GM19023 (cell line): ENCODE results near the gene CFAP45.

Experiments
- ATAC-seq: cut with Tn5 transposase; IDR thresholded peaks from one replicate; pipeline ENCODE4 v1.9.1; 2021; ENCODE audit warnings: mild to moderate bottlenecking, moderate library complexity; ENCODE audit not compliant: unreplicated experiment

CFAP45 gene

DNA sequence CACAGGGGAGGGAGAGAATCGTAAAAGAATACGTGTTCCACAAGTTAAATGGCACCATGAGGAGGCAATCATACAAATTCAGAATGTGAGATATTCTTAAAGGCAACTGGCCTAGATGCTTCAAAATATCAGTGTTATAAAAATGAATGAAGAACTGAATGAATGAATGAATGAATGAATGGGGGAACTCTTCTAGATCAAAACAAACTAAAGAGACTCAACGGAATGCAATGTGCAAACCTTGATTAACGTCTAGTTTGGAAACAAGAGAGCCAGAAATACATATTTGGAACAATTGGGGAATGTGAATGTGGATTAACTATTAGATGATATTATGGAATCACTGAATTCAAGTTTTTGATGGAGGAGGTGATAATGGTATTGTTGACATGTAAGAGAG, 16.8 kb downstream of the CFAP45 start:
- no peak for ATAC-seq

DNA sequence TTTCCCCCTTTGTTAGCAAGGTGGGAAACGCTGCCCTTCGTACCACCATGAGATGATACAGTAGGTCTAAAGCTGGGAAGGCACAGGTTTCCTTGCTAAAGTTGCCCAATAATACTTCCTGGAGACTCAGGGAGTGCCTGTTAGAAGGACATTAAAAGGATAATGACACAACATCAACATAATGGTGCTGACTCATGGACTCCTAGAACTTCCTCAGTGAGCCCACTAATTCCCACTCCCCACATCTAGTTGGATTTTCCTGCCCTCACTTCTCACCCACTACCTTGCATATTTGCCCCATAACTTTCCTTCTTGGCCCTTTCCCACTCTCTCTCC, 17.5 kb downstream of the CFAP45 start:
- no peak for ATAC-seq

DNA sequence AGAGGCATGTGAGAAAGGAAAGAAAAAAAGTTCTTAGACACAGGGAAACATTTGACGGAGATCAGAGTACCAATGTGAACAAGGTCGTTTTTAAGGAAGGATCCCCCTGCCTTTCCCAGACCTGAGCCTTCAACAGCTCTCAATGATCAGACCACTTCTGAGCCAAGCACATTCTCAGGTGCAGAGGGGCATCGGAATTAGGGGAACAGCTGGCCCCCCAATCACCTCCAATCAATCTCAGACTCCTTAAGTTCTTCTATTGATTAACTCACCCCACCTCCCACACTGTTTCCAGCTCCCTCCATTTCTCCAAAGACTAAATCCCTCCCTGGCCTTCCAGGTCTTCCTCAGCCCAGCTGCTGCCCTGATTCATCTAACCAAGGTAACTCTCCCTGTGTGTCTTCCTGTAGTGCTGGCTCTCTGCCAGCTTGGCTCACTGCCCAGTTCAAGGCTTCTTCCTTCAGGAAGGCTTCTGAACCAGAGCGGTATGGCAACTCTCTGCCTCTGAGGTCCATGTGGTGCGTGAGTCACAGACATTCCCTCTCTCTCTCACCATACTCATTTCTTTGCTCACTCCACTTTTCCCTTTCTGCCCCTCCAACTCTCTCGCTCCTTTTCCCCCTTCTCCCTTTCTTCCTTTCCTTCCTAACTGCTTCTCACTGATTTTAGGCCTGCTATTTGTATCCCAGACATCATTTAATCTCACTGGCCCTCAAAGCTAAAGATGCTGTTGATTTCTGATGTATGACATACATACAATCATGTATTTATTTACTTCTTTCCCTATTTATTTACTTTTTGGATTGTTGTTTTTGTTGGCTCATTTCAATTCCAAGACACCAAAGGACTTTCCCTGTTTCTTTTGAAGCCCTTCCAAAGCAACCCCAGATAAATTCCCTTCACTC, 18.1 kb downstream of the CFAP45 start:
- no peak for ATAC-seq

DNA sequence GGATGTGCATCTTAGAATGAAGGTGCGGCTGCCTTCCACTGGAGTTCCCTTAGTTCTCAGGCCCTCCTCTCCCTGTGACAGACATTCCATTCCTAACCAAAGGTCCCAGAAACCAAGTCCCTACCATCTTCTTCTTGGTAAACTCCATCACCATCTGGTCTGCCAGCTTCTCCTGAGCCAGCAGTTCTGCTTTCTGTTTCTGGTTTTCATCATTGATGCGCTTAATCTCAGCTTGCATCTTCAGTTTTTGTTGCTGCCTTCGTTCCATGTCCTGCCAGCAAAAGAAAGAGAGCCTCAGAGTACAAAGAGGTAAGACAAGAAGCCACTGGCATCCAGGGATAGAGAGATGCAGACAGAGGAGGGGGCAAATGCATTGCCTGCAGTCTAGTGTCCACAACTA, 19.5 kb downstream of the CFAP45 start:
- no peak for ATAC-seq

DNA sequence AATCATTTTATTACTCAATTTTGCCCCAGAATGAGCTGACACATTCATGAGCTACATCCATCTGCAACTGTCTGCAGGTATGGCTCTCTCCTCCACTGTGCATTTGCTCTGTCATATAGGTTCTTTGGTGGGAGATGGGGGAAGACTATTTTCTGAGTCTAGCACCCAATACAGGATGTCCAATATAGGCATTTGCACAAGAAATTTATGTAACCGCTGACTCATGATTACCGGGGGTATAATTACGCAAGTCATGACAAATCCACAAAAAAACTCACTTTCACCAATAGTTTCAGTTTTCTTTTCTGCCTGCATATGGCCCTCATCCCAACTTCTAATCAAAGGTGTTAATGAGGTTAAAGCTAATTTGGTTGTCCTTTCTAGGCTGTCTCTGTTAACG, 20.0 kb downstream of the CFAP45 start:
- ATAC-seq, result no peak

DNA sequence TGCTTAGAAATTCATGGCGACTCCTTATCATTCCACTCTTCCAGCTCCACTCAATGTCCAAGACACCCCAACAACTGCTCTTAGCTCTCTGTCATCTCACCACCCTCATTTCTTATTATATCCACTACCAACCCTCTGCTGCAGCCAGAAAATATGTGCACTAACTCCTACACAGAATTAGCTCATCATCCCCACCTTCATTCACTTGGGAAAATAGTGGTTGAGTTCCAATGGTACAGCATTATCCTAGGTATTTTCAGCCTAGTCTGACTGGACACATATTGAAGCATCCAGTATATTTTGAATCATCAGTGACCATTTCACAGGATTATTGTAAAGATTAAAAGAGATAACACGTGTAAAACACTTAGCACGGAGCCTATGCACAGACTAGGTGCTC, 20.8 kb downstream of the CFAP45 start:
- ATAC-seq, result no peak

DNA sequence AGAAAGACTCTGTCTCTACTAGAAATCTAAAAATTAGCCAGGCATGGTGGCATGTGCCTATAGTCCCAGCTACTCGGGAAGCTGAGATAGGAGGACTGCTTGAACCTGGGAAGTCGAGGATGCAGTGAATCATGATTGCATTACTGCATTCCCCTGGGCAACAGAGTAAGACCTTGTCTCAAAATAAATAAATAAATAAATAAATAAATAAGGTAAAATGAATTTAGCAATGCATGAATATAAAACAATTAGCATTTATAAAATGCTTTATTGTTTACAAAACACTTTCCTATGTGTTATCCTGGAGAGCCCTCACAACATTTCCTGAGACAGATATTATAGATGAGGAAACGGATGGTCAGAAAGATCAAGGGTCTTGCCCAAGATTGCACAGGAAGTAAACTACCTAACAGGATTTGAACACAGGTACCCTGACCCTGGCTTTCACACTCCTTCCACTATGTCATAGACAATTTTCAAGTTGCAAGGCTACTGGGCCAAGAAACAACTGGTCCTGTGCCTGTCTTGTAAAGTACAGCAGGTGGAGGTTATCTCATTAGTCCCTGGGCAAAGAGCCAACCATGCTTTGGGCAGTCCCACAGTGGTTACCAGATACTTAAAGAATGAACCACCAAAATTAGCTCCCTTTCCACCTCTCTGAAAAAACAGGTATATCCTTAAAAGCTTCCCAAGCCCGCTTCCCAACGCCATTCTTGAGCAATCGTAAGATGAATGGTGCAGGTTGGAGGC, 22.1 kb downstream of the CFAP45 start:
- no peak for ATAC-seq

DNA sequence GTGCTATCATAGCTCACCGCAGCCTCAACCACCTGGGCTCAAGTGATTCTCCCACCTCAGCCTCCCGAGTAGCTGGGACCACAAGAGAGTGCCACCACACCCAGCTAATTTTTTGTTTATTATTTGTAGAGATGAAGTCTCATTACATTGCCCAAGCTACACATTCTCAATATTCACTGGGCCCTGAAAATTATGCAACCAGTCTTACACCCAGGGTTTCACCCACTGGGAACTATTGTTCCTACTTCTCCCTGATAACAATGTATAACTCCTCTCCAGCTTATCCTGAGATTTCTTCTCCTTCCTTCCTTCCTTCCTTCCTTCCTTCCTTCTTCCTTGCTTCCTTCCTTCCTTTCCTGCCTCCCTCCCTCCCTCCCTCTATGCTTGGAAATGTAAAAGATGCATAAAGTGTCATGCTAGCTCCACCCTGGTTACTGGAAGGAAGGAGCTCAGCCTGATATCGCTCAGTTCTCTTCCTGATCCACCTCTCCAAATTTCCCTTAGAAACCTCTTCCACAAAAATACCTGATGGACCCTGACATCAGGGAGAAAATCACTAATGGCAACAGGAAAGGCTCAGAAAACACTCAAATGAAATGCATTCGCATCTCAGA, 26.3 kb downstream of the CFAP45 start:
- ATAC-seq, result no peak

DNA sequence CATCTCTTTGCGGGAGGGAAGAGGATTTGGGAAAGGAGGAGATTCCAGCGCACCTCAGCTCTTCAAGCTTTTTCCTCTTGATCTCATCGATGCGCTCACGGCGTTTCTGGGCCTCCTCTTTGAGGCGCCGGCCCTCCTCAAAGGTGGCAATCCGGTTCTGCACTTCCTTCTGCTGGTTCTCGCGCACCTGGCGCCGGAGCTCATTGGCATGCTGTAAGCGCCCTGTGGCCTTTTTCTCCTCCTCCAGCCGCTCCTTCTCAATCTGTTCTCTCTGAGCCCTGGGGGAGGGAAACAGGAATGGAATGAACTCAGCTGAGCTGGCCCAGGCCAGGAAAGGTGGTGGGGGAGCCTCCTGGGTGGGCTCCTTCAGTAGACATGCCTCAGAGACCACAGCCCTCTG, 27.1 kb downstream of the CFAP45 start:
- no peak for ATAC-seq

DNA sequence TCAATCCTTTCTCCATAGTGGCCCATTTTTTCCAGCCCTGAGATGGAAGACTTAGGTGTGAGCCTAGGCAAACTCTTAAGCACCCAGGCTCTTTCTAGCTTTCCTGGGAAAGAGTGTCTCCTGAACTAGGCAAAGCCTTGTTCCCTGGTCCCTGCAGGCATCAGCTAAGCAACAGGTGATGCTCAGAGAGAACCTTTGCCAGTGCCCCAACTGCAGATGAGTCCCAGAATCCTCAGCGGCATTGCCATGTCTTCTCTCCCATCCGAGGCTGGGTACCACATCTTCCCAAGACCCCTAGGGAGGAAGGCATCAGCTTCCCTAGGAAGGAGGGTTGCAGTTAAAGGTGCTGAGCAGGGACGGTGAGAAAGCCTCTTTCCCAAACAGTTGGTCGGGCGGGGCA, 29.3 kb downstream of the CFAP45 start:
- ATAC-seq, result no peak

DNA sequence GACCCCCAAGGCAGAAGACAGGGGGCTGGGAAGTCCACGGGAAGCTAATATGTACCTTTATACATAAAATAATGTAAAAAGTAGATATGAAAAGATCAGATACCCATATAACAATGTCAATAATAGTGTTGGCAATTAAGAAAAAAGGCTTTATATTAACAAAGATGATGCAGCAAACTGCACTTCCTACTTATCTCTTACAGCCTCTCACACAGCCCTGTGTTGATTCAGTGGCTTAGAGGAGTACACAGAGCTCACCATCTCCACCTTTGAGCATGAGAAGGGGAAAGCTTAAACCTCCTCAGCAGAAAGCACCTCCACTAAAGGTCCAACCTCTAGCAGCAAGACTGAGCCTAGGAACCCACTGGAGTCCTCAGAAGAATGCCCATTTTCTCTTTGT, 30.4 kb downstream of the CFAP45 start:
- no peak for ATAC-seq

DNA sequence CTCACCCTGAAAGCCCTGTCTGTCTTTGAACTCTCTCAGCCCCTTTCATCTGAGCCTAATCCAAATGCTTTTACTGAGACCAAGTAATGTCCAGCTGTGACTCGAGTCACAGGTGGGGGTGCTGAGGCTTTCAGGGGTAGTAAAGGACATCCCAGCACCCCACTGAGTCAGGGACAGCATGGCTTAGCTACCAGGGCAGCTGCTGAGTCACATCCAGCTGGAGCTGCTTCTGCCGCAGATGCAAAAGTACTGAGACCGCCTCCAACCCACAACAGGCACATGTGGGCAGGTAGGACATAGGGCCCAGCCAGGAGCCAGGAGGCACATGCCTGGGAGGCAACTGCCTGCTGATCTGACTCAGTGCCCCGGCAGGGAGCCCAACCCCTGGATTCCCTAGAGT, 30.8 kb downstream of the CFAP45 start:
- ATAC-seq, result no peak

DNA sequence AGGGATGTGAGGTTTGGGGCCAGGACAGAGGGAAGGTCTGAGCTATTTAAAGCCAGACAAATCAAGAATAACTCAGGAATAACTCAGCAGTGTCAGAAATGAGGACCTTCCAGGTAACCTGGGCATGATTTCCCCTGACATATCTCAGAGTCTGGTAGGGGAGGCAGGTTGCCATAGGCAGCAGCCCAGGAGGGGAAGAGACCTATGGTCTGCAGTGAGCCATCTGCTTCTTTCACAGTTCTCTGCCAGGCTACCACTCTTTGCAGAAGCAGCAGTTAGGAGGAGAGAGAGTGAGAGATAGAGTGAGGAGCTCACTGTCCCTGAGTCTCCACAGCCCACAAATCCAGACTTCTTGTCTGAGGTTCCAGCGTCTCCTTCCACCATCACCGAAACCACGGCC, 31.2 kb downstream of the CFAP45 start:
- no peak for ATAC-seq

DNA sequence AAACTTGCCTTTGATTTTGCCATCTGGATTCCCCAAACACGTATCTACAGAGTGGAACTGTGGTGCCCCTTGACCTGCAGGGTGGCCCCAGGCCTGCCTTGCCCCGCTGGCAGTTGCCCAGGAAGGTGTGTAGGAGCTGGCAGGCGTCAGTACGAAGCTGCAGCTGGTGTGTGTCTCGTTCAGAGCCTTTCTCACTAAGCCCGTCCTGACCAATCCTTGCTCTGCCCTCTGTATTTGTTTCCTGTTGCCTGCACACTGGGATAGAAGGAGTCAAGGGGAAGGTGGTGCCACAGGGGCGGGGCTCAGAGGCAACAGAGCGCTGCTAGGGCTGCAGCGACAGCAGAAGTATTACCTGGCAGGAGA, 32.3 kb downstream of the CFAP45 start:
- no peak for ATAC-seq

DNA sequence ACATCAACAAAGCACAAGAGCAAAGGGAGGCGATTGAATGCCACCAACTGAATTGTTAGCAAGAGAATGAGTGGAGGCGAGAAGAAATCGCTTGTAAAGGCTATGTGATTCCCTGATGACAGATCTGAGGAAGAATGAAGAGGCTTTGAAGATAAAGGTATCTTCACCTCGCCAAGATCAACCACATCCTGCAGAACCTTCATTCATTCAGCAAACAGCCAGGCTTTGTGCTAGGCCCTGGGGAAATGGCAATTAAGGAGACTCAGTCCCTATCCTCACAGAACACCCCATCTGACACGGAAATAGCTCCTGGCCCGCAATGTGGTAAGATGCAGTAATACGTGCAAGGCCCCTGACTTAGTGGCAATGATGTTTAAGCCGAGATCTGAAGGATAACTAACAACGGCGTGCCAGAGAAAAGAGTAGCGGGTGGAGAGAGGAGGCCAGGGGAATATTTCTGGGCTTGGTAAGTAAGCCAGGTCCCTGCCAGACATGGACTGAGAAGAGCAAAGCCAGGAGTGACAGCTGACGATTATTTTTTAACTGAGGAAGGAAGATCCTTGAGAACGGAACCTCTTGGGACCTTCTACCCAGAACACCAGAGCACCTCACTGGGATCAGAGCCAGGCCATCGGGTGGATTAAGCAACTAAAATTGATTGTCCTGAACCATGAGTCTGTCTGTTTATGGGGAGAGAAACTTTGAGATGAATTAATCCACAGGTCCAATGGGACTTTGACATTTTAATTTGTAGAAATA, 32.9 kb downstream of the CFAP45 start:
- ATAC-seq, result no peak

DNA sequence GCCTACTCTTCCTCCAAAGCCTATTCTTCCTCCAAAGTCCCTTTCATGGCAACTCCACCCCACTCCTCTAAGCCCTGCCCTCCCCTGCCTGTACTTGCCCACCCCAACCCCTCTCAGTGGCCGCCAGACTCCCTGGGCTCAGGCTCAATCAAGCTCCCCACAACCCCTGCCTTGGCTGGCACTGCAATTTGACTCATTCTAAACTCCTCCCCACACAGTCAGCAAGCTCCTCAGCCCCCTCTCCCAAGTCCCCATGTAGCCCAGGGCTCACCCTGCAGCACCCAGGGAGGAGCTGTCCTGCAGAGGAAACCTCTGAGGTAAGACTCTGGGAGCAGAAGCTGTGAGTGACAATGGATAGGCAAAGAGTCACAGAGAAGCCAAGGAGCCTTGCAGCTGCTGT, 33.9 kb downstream of the CFAP45 start:
- ATAC-seq, result no peak

DNA sequence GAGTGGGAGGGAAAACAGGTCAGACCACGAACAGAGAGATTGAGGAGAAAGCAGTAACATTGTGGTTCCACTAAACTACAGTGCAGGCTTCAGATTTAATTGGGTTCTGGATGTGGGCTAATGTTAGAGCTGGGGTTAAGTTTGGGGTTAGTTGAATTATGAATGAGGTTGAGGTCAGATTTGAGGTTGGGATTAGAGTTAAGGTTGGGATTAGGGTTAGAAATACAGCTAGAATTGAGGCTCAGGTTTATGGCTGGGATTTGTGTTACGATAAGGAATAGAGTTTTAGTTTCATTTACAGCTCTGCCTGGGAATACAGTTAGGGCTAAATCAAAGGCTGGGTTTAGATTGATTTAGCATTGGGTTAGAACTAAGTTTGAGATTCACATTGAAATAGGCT, 35.7 kb downstream of the CFAP45 start:
- no peak for ATAC-seq

DNA sequence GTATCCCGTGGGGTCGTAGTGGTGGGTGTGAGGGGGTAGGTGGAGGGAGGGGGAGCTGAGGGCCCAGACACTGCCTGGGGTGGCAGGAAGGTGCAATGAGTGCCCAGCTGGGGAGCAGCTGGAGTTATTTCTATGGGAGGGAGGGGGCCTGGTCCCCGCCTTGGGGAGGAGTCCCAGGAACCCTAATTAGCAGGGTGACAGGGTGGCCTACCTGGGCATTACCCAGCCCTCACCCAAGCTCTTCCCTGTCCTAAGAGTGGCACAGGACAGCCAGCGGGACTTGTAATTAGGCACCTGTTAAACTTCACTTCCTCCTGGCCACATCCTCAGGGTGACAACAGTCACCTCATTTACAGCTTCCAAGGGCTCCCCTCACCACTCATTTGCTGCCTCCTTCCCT, 37.4 kb downstream of the CFAP45 start, which contains the start of gene VSIG8:
VSIG8 (minus strand) TSS at position 101 of the 400 bp plus-strand sequence. CDS start 136 bp downstream, outside the sequence.
- ATAC-seq, result no peak

DNA sequence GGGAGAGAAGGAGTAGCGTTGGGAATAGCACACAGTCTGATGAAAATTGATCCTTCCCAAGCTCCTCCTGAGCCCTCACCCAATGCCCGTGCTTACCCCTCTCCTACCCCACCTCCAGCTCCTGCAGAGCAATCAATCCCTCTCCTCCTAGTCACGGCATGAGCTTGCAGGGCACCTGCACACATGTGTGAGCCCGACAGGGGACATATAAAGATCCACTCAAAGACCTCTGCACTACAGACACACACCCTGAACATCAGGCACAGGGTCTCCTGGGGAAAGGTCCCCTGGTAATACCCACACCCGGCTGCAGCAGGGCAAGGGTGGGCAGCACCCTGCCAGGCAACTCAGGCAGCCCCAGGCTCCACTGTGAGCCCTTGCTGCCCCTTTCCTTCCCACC, 37.9 kb downstream of the CFAP45 start:
- no peak for ATAC-seq

DNA sequence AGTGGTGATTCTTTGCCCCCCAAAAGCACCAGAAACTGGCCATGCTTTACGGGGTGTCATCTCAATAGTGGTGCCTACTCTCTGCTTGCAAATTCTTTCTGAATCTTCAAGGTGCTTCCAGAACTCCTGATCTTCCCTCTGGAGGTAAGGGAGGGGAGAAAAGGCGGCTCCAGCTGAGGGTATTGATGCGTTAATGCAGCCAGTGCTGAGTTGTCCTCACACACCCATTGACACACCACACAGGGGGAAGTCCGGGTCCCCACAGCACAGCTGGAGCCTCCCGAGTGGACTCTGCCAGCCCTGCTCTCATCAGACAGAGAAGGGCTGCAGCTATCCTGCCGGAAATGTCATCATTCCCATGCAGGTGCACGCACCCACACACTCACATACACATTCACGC, 38.7 kb downstream of the CFAP45 start:
- ATAC-seq, result no peak

DNA sequence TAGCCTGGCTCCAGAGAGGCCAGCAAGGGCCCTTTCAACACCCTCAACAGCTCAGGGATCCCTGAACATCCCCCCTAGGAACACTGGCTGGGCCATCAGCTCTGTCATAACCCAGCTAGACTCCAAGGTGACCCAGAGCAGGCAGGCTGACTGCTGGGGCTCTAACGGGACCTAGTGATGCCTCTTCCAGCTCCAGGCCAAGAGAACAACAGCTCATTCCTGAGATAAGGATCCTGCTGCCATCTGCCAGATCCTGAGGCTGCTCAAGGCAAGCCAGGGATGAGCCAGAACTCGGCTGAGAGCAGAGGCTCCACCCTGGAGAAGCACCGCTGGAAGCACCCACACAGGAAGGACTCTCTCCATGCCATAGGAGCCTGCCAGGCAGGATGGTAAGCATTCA, 39.5 kb downstream of the CFAP45 start:
- ATAC-seq, result no peak
